Measurements from ENCODE around the gene IZUMO1. TPM values are rescaled to one million over a fixed set of nuclear protein-coding genes. Genes with fewer than 3 reads are reported as not detected.

IZUMO1 gene
- total RNA-seq, 6 experiments from 2014 or later, result not detected

- H3K4me3 Mint-ChIP-seq, result no peak overlapping the region
- H3K27me3 Mint-ChIP-seq (ENCODE audit: insufficient read depth), result peaks cover 50% of the 10 kb centered on the region
- no peak overlapping the region for H3K27ac Mint-ChIP-seq
- no peaks in the 10 kb centered on the region for H3K9me3 Mint-ChIP-seq
- H3K36me3 Mint-ChIP-seq (ENCODE audit: low read depth), result no peaks in the 10 kb centered on the region
- TF ChIP-seq CTCF (IDR thresholded peaks at IDR 0.05), result no peak
- no peaks in the 10 kb centered on the region for H3K4me1 Mint-ChIP-seq (ENCODE audit: low read depth)
- DNase-seq, result no peak
These were observed 13.9 kb upstream of the IZUMO1 start for GRCh38 chr19:48760504-48761205.

- no peak for DNase-seq
- Mint-ChIP-seq H3K27me3 (ENCODE audit: insufficient read depth) (peaks cover 46% of the 10 kb centered on the region), H3K27ac (no peak overlapping the region), H3K4me3 (no peak overlapping the region), H3K36me3 (ENCODE audit: low read depth) (no peaks in the 10 kb centered on the region), H3K4me1 (ENCODE audit: low read depth) (no peaks in the 10 kb centered on the region), H3K9me3 (no peaks in the 10 kb centered on the region)
- TF ChIP-seq CTCF (IDR thresholded peaks at IDR 0.05), result no peak
These were observed 11.0 kb upstream of the IZUMO1 start for GRCh38 chr19:48757741-48758144.

GRCh38 chr19:48757089-48757675 lies 10.5 kb upstream of the IZUMO1 start:
- H3K4me3 Mint-ChIP-seq, result no peak overlapping the region
- H3K27ac Mint-ChIP-seq, result no peak overlapping the region
- 0 out of 2 replicates have a peak, but pooled peaks cover 2% of the 10 kb centered on the region for H3K4me1 Mint-ChIP-seq (ENCODE audit: low read depth)
- H3K27me3 Mint-ChIP-seq (ENCODE audit: insufficient read depth), result peaks cover 42% of the 10 kb centered on the region
- H3K9me3 Mint-ChIP-seq, result no peaks in the 10 kb centered on the region
- DNase-seq, result no peak
- TF ChIP-seq CTCF (IDR thresholded peaks at IDR 0.05), result no peak
- H3K36me3 Mint-ChIP-seq (ENCODE audit: low read depth), result no peaks in the 10 kb centered on the region

GRCh38 chr19:48756686-48757085 lies 10.0 kb upstream of the IZUMO1 start:
- H3K4me3 Mint-ChIP-seq, result no peak overlapping the region
- H3K4me1 Mint-ChIP-seq (ENCODE audit: low read depth), result 0 out of 2 replicates have a peak, but pooled peaks cover 5% of the 10 kb centered on the region
- H3K9me3 Mint-ChIP-seq, result no peaks in the 10 kb centered on the region
- no peaks in the 10 kb centered on the region for H3K36me3 Mint-ChIP-seq (ENCODE audit: low read depth)
- H3K27me3 Mint-ChIP-seq (ENCODE audit: insufficient read depth), result peaks cover 41% of the 10 kb centered on the region
- H3K27ac Mint-ChIP-seq, result no peak overlapping the region
- no peak for TF ChIP-seq CTCF (IDR thresholded peaks at IDR 0.05)
- no peak for DNase-seq

- Mint-ChIP-seq H3K4me3 (no peak overlapping the region), H3K27me3 (ENCODE audit: insufficient read depth) (peaks cover 40% of the 10 kb centered on the region), H3K4me1 (ENCODE audit: low read depth) (0 out of 2 replicates have a peak, but pooled peaks cover 5% of the 10 kb centered on the region), H3K9me3 (no peaks in the 10 kb centered on the region), H3K36me3 (ENCODE audit: low read depth) (no peaks in the 10 kb centered on the region), H3K27ac (no peak overlapping the region)
- no peak for TF ChIP-seq CTCF (IDR thresholded peaks at IDR 0.05)
- no peak for DNase-seq
These were observed 9.5 kb upstream of the IZUMO1 start for GRCh38 chr19:48756212-48756611.
